Muscle layer of colon (tissue), 2 donors: ENCODE results near the gene PTGFRN.
"Not testable (repeated sequence)": the region's sequence is repeated elsewhere in the genome, so short reads cannot be mapped to it uniquely, and the experiment has no call there.

Experiments used
- H3K27ac ChIP-seq: one replicate; pipeline ENCODE4 v1.7.0; 2013; ENCODE audit warnings: low read depth, mild to moderate bottlenecking, low read length, moderate library complexity
- H3K27me3 ChIP-seq, 2 donors: one replicate each; pipeline ENCODE4 v1.7.0; 2013; ENCODE audit warnings: low read length in 2 of 2, mild to moderate bottlenecking in 2 of 2; ENCODE audit not compliant: insufficient read depth in 2 of 2, control insufficient read depth in 1 of 2
- H3K36me3 ChIP-seq: one replicate; pipeline ENCODE4 v1.7.0; 2013; ENCODE audit warnings: mild to moderate bottlenecking, low read length; ENCODE audit not compliant: insufficient read depth
- H3K4me1 ChIP-seq: one replicate; pipeline ENCODE4 v1.7.0; 2013; ENCODE audit warnings: mild to moderate bottlenecking, low read length; ENCODE audit not compliant: insufficient read depth
- H3K4me3 ChIP-seq, 2 donors: one replicate each; pipeline ENCODE4 v1.7.0; 2013; ENCODE audit warnings: low read length in 2 of 2, low read depth in 1 of 2, mild to moderate bottlenecking in 1 of 2, moderate library complexity in 1 of 2
- H3K9ac ChIP-seq: one replicate; pipeline ENCODE4 v1.7.0; 2013; ENCODE audit warnings: low read length
- H3K9me3 ChIP-seq: one replicate; pipeline ENCODE4 v1.7.0; 2013; ENCODE audit warnings: mild to moderate bottlenecking, low read length
- donor health status: abdominal sarcoma.
- donor health status: Adenocarcinoma of cecum.

PTGFRN gene

DNA sequence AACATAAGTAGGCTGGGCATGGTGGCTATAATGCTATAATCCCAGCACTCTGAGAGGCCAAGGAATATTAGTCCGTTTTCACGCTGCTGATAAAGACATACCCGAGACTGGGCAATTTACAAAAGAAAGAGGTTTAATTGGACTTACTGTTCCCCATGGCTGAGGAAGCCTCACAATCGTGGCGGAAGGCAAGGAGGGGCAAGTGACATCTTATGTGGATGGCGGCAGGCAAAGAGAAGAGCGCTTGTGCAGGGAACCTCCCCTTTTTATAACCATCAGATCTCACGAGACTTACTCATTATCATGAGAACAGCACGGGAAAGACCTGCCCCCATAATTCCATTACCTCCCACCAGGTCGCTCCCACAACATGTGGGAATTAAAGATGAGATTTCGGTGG is 28.5 kb downstream of the PTGFRN start:
- H3K36me3 ChIP-seq, result peaks cover 16% of the 10 kb centered on the region
- no peak overlapping the region for H3K9ac ChIP-seq
- H3K27me3 ChIP-seq, result no peaks in the 10 kb centered on the region
- peaks cover 16% of the 10 kb centered on the region for H3K4me1 ChIP-seq
- no peaks in the 10 kb centered on the region for H3K9me3 ChIP-seq
- no peak overlapping the region for H3K27ac ChIP-seq
- H3K4me3 ChIP-seq, result no peak overlapping the region

DNA sequence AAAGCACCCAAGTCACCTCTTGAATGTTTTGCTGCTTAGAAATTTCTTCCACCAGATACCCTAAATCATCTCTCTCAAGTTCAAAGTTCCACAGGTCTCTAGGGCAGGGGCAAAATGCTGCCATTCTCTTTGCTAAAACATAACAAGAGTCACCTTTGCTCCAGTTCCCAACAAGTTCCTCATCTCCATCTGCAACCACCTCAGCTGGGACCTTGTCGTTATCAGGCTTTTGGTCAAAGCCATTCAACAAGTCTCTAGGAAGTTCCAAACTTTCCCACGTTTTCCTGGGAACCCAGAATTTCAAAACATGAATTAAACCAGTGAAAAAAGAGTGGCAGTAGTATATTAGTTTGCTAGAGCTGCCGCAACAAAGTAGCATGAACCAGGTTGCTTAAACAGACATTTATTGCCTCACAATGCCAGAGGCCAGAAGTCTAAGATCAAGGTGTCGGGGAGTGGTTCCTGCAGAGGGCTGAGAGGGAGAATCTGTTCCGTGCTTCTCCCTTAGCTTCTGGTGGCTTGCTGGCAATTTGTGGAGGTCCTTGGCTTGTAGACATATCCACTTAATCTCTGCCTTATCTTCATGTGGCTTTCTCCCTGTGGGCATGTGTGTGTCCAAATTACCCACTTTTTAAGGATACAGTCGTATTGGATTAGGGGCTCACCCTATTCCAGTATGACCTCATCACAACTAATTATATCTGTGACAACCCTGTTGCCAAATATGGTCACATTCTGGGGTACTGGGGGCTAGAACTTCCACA is 30.2 kb downstream of the PTGFRN start:
- H3K9me3 ChIP-seq, H3K27me3 ChIP-seq, H3K27ac ChIP-seq, H3K4me3 ChIP-seq, H3K9ac ChIP-seq: not testable (repeated sequence)
- Histone ChIP-seq H3K4me1 (peaks cover 16% of the 10 kb centered on the region), H3K36me3 (peaks cover 28% of the 10 kb centered on the region)

DNA sequence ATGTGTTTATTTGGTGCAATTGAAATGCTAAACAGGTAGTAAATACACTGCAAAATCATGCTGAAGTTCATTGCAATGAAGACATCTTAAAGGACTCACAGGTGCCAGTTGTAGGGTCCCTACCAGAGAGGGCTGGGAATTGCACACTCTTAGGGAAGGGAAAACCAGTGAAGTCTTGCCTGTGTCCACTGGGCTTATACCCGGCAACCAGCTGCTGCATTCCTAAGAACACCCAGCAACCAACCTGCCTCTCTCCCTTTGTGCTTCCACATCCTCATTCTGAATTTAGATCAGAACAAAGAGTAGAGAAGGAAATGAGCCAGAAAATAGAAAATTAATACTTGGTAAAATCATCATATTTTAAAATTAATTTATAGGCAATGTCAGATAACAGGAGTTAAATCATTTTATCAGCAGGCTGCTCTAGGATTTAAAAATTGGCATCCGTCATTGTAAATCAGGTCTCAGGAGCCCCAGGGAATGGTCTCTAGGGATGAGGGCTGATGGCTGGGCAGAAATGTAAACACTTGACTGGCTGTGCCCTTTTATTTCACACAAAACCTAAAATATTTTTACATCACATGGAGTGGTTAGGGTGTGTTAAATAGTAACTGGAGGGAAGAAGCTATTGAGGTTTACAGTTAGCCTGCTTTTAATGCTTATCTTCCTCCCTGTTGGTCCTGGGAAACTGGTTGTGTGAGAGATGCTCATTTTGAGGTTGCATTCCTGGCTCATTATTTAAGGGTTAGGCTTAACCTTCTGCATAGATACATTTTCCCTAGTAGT is 31.3 kb downstream of the PTGFRN start:
- Histone ChIP-seq H3K36me3 (peaks cover 33% of the 10 kb centered on the region), H3K4me1 (peaks cover 16% of the 10 kb centered on the region), H3K27ac (no peak overlapping the region), H3K9ac (no peak overlapping the region), H3K4me3 (no peak overlapping the region), H3K27me3 (no peaks in the 10 kb centered on the region), H3K9me3 (no peaks in the 10 kb centered on the region)

DNA sequence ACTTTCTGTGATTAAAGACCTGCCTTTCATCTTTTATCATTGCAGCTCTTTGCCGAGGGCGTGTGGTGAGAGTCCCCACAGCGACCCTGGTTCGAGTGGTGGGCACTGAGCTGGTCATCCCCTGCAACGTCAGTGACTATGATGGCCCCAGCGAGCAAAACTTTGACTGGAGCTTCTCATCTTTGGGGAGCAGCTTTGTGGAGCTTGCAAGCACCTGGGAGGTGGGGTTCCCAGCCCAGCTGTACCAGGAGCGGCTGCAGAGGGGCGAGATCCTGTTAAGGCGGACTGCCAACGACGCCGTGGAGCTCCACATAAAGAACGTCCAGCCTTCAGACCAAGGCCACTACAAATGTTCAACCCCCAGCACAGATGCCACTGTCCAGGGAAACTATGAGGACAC is 32.0 kb downstream of the PTGFRN start:
- Histone ChIP-seq H3K27ac (no peak overlapping the region), H3K4me1 (peaks cover 16% of the 10 kb centered on the region), H3K4me3 (no peak overlapping the region), H3K9me3 (no peaks in the 10 kb centered on the region), H3K27me3 (no peaks in the 10 kb centered on the region), H3K9ac (no peak overlapping the region), H3K36me3 (peaks cover 33% of the 10 kb centered on the region)

DNA sequence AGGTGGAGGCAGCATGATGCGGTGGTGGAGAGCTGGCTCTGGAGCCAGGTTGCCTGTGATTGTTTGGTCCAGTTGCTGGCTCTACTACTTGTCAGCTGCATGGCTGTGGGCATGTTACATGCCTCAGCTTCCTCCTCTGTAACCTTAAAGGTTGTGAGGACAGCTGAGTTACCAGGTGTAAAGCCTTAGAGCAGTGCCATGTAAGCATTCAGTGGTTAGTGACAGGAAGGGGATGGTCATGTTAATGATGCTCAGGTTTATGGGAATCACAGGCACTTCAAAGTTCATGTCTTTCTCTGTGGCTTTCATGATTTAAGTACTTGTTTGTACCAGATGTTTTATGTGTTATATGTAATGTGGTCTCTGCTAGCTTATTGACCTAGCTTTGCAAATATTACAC is 32.6 kb downstream of the PTGFRN start:
- no peak overlapping the region for H3K4me3 ChIP-seq

DNA sequence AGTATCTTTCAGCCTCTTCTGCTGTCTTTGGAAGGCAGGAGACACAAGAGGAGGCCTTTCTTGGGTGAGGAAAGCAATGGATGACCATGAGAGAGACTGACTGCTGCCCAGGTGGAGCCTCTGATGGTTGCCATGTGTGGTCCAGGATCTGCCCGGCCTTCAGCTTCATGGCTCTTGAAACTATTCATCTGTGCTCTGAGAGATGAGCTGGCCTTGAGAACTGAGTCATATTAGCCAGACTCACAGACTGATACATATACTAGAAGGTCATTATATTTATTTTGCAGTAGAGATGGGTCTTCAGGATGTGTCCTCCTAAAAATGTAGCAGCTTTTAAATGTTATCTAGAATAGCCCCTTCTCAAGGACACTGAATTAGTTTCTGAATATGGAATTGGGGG is 33.7 kb downstream of the PTGFRN start:
- Histone ChIP-seq H3K9me3 (no peaks in the 10 kb centered on the region), H3K4me3 (no peak overlapping the region), H3K36me3 (peaks cover 33% of the 10 kb centered on the region), H3K27ac (no peak overlapping the region), H3K4me1 (peaks cover 33% of the 10 kb centered on the region), H3K27me3 (no peaks in the 10 kb centered on the region), H3K9ac (no peak overlapping the region)

More for the DNA sequence above, 32.6 kb downstream of the PTGFRN start:
- Histone ChIP-seq H3K27me3 (no peaks in the 10 kb centered on the region), H3K27ac (no peak overlapping the region), H3K9ac (no peak overlapping the region), H3K4me1 (peaks cover 22% of the 10 kb centered on the region), H3K36me3 (peaks cover 33% of the 10 kb centered on the region), H3K9me3 (no peaks in the 10 kb centered on the region)

DNA sequence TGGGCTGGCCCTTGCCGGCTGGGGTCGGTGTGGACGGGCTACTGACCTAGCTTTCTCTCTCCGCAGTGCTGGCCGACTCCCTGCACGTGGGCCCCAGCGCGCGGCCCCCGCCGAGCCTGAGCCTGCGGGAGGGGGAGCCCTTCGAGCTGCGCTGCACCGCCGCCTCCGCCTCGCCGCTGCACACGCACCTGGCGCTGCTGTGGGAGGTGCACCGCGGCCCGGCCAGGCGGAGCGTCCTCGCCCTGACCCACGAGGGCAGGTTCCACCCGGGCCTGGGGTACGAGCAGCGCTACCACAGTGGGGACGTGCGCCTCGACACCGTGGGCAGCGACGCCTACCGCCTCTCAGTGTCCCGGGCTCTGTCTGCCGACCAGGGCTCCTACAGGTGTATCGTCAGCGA is 34.9 kb downstream of the PTGFRN start:
- Histone ChIP-seq H3K4me1 (peaks cover 45% of the 10 kb centered on the region), H3K27ac (no peak overlapping the region), H3K9ac (no peak overlapping the region), H3K36me3 (peaks cover 43% of the 10 kb centered on the region), H3K9me3 (no peaks in the 10 kb centered on the region), H3K4me3 (no peak overlapping the region), H3K27me3 (no peaks in the 10 kb centered on the region)

DNA sequence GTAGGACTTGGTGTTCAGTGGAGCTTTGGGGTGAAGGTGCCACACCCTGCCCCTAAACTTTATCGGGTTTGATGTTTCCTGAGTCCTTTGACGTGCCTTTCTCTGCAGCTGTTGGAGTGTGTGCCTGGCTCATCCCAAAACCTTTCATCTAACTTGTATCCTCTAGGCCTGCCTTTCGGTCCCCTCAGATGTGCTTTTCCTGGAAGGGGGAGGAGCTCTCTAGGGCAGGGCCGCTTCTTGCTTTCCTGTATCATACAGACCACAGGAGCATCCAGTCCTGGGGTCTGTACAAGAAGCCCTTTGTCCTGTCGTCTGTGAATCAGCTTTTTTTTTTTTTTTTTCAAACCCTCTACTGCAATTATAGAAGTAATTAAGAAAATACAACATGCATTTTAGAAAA is 35.7 kb downstream of the PTGFRN start:
- peaks cover 46% of the 10 kb centered on the region for H3K4me1 ChIP-seq
- no peak overlapping the region for H3K27ac ChIP-seq
- H3K4me3 ChIP-seq, result no peak overlapping the region
- H3K9ac ChIP-seq, result no peak overlapping the region
- H3K9me3 ChIP-seq, result no peaks in the 10 kb centered on the region
- peaks cover 44% of the 10 kb centered on the region for H3K36me3 ChIP-seq
- no peaks in the 10 kb centered on the region for H3K27me3 ChIP-seq

DNA sequence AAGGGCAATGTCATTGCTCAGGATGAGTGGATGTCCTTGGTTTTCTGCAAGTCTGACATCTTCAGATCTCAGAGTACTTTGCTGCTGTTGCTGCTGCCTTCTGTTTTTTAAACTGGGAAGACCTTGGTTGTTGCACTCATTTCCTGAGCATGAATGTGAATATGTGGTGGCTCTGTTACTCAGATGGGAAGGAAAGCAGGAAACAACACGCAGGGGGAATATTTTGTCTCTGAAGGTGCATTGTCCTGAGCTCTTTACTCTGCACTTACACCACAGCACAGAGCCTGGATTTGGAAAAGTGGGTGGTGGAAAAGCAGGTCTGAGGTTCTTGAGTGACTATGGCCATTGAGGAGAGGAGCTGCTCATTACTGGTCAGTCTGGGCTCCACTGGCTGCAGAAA is 36.3 kb downstream of the PTGFRN start:
- no peak overlapping the region for H3K4me3 ChIP-seq
- H3K36me3 ChIP-seq, result peaks cover 44% of the 10 kb centered on the region
- H3K27me3 ChIP-seq, result no peaks in the 10 kb centered on the region
- peaks cover 46% of the 10 kb centered on the region for H3K4me1 ChIP-seq
- H3K9me3 ChIP-seq, result no peaks in the 10 kb centered on the region
- H3K9ac ChIP-seq, result no peak overlapping the region
- no peak overlapping the region for H3K27ac ChIP-seq

DNA sequence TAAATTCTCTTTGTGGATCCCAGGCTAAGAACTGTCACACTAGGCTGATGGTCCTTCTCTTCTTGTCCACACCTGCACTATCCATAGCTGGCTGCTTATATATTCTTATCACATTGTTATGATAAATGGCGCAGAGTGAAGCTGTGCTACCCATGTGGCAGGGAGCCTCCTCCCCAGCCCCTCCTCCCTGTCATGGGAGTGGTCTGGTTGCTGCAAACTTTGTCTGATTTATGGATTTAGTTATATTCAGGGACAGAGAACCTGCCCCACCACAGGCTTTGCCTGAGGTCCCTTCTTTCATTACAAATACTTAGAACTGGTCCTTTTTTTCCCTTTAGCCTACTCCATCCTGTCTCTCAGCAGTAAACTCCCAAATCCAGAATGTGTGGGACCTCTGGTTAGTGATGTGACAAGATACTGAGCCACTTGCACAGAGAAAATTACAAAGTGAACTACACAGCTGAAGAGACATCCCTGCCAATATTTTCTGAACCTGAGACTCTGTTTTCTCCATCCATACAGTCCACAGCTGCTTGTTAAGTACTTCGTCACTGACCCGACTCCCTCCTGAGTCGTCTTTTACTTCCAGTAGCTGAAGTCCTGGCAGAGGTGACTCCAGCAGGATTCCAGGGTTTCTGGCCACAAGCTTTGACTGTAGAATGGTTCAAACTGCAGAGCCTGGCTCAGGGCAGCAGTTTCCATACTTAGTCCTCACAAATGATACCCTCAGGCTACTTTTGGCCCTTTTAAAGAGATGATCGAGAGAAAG is 37.6 kb downstream of the PTGFRN start:
- H3K27ac ChIP-seq, result peak overlapping the region; percentile 93
- peaks cover 36% of the 10 kb centered on the region for H3K36me3 ChIP-seq
- peaks cover 54% of the 10 kb centered on the region for H3K4me1 ChIP-seq

DNA sequence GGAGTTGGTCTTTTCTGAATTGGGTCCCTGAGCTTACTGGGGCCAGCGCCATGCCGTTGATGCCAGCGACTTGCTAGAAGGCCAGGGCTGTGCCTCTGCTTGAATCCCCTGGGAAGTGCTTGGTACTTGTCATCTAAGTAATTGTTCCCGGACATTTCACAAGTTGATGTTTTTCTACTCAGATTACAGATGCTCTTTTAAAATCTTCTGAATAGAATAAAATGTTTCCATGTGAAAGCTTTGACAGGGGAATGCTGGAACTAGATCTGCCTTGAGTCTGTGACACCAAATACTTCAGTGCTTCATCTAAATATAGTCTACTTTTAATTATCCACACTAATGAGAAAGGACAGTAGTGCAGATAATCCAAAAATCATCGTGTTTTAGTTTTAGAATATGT is 38.3 kb downstream of the PTGFRN start:
- H3K4me1 ChIP-seq, result peaks cover 62% of the 10 kb centered on the region
- H3K27me3 ChIP-seq, result no peaks in the 10 kb centered on the region
- peak overlapping the region; percentile 11 for H3K9ac ChIP-seq
- H3K4me3 ChIP-seq, result no peak overlapping the region
- no peaks in the 10 kb centered on the region for H3K9me3 ChIP-seq
- H3K36me3 ChIP-seq, result peaks cover 30% of the 10 kb centered on the region
- peak overlapping the region; percentile 93 for H3K27ac ChIP-seq

More for the DNA sequence above, 37.6 kb downstream of the PTGFRN start:
- no peak overlapping the region for H3K4me3 ChIP-seq
- no peaks in the 10 kb centered on the region for H3K9me3 ChIP-seq
- no peak overlapping the region for H3K9ac ChIP-seq
- H3K27me3 ChIP-seq, result no peaks in the 10 kb centered on the region
